HG03103 (cell line): ENCODE measurements around the gene ELMO2.
"Not testable (repeated sequence)": the region's sequence is repeated elsewhere in the genome, so short reads cannot be mapped to it uniquely, and the experiment has no call there.

Experiments
- ATAC-seq: cut with Tn5 transposase; IDR thresholded peaks from one replicate; pipeline ENCODE4 v1.9.1; 2021; ENCODE audit warnings: low read depth; ENCODE audit not compliant: unreplicated experiment

The ELMO2 gene

DNA sequence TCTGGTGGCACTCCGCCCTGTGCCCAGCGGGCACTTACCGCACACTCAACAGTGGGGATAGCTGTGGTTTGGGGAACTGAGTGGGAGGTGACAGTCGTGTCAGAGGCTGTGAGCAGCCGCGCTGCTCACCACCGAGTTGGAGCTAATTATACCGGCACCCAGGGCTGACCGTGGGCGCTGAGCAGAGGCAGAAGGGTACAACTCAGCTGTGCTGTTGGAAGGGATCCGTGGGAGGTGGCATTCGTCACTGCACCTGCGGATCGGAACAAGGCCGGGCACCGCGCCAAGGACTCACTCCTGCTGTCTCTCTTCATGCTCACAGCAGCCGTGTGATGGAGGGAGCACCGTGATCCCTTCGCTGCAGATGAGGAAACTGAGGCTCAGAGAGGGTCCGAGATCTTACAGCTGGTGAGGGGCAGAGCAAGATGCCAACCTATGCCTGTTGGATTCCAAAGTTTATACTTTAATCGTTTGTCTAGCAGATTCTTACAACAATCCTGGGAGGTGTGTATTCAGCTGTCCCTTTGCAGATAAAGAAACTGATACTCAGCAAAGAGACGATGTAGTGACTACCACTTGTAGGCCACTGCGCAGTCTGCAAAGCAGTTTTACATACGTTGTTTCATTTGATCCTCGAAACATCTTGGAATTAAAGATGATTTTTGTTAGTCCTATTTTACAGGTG lies 713 bp upstream of the ELMO2 start:
- ATAC-seq: peak; percentile 32

DNA sequence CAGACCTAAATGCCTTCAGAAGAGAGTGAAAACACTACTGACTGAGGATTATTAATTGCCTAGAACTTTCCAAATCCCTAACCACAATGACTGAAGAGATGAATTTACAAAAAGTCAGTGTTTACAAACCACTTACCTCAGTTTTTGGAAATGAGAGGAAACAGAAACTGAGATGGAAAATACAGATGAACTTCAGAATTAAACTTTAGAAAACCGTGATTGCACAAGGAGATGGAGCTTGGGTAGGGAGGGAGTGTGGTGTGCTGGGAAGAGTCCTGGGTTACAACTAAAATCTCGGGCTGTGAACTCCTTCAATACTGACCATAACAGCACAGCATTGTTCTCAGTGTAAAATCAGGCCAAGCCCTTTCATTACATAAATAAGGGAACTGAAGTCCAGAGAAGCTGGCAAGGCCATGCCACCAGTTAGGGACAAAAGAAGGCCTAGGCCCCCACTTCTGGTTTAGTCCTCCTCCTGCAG lies 4.0 kb downstream of the ELMO2 start:
- no peak for ATAC-seq

DNA sequence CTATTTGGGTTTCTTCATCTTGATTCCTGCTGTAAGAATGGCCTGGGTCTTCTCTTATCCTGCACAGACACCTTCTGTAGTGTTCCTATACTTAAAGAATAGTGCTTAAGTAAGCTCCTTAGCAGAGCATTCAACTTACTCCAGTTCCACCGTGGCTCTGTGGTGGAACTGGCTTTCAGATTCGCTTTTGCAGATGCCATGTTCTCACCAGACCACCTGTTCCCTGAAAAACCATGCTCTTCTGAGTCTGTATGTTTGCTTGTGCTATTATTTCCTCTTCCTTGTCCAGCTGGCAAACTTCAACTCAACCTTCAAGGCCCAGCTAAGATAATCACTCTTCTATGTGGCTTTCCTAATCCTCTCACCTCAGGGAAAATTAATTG lies 4.9 kb downstream of the ELMO2 start:
- ATAC-seq: no peak

- no peak for ATAC-seq
Measured at GRCh38 chr20:46400828-46401477, 5.5 kb downstream of the ELMO2 start.

- ATAC-seq: no peak
Measured at GRCh38 chr20:46400253-46400652, 6.2 kb downstream of the ELMO2 start.

- no peak for ATAC-seq
Measured at GRCh38 chr20:46399401-46399800, 7.0 kb downstream of the ELMO2 start.

- ATAC-seq: no peak
Measured at GRCh38 chr20:46398963-46399362, 7.5 kb downstream of the ELMO2 start.

DNA sequence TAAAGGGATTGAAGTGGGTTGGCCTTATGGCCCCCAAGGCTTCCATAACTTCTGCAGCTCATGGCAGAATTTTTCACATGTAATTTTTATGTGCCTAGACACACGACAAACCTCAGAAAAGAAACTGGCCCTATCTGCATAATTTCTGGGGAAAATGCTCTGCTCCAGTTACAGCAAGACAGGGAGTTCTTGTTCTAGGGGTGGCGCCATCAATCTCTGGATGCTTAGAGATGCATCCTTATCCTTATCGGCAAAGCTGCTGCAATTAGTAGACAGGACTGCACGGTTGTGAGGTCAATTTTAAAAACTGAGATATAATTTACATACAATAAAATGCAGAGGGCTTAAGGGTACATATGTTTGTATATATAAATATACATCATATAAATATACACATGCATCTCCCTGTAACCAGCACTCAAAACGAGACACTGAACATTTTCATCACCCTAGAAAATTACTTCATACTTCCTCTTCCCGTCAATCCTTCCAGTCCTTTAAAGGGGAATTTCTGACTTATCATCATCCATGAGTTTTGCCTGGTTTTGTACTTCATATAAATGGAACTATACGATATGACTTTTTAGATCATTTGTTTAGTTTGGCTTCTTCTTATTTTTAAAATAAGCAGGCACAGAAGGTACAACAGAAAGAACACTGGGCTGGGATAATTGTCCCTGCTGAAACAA lies 10.2 kb downstream of the ELMO2 start:
- no peak for ATAC-seq

- no peak for ATAC-seq
Measured at GRCh38 chr20:46394872-46395760, 11.3 kb downstream of the ELMO2 start.

DNA sequence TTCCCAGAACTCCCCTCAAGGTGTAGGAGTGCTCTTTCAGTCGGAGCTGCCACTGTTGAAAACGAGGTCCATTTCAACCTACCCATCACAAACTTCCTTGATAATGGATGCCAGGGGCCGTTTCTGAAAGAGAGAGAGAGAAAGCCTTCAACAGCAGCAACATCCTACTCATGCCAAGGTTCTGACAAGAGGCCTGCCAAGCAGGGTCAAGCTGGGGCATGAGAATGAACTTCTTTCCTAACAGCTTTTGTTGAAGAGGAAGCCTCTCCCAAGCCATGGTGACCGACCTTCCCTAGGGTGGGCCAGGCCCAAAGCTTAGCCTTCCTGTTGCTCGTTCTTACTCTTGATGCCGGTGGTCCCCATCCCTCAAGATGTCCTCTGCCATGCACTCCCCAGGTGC lies 12.4 kb downstream of the ELMO2 start:
- no peak for ATAC-seq

DNA sequence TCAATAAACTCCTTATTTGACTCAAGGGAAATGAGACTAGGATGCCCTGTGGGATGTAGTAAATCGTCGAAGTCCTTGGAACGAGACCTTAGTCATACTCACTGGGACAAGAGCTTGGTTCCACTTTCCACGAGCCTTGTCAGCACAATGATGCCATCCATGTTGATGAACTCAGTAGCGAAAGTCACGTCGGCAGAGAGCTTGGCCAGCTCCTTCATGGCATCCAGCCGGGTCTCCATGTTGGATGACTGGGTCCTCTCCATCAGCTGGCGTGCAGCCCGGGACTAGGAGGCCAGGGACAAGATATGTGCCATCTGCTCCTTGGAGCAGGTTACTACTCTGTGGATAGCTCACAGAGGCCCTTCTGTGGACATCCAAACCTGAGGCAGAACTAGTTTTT lies 17.5 kb downstream of the ELMO2 start:
- no peak for ATAC-seq

DNA sequence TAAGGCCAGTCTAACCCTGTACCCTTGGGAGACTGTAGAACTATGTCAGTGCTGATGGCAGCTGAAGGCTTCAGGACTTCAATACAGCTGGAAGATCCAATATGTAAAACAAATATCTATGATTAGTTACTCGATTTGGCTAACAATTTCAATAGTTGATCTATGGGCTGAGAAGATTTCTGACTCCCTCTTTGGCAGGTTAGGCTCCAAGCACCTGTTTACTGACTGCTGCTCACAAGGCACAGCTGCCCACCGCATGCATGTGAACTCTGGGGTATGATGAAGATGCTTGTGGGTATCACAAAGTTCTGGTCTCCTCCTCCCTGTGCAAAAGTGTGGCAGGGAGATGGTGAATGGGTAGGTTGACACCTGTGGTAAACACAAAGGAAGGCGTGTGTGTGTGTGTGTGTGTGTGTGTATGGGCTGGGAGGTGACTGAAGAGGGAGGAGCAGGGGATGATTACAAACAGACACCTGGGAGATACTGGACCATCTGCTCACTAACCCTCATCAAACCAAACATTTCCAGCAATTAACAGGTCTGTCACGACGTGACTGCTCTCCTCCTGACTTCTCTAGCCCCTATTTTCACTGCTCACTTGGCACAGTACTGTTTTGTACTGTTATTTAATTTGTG lies 18.1 kb downstream of the ELMO2 start:
- no peak for ATAC-seq

GRCh38 chr20:46387054-46387453 lies 19.4 kb downstream of the ELMO2 start:
- not testable (repeated sequence) for ATAC-seq

DNA sequence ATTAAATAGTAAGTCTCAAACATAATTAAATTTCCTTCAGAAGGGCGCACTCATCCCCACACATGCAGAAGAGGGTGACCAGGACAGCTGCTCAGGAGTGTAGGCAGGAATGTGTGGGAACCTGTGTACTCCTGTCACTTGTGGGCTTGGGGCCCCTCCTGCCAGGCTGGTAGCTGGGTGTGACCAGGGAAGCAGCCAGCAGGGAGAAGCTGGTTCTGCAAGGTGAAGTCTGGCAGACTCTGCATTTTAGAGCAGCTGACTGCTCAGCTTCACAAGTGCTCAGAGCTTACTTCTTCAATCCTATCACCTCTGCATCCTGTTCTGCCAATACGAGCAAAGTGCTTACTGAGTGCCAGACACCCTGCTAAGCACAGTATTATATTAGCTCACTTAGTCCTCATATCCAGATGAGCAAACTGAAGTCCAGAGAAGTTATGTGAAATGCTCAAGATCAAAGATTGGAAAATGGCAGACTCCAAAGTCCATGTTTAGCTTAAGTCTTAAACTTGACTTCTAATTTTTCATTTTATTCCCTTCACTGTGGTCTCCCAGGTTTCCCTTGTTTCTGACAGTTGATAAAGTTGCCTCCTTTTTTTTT lies 27.9 kb downstream of the ELMO2 start:
- no peak for ATAC-seq

- no peak for ATAC-seq
Measured at GRCh38 chr20:46377518-46377917, 28.9 kb downstream of the ELMO2 start.

- ATAC-seq: no peak
Measured at GRCh38 chr20:46376196-46376785, 30.1 kb downstream of the ELMO2 start.

DNA sequence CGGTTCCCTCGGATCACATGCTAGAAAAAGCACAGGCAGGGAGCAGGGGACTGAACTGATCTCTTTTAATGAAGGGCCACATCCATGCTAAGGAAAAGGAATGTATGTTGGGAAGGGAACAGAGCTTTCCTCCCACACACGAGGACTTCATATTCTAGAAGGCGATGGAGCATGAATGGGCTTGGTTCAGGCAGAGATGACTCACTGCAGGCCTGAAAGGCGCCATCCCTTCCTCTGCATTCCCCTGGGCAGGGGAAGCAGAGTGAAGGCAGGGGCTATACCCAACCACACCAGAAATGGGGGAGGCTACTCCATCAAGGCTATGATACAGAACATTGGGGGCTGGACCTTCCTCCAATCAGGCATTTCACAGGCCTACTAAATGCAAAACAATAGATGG lies 30.6 kb downstream of the ELMO2 start:
- no peak for ATAC-seq

GRCh38 chr20:46374383-46374782 lies 32.0 kb downstream of the ELMO2 start:
- ATAC-seq: no peak

DNA sequence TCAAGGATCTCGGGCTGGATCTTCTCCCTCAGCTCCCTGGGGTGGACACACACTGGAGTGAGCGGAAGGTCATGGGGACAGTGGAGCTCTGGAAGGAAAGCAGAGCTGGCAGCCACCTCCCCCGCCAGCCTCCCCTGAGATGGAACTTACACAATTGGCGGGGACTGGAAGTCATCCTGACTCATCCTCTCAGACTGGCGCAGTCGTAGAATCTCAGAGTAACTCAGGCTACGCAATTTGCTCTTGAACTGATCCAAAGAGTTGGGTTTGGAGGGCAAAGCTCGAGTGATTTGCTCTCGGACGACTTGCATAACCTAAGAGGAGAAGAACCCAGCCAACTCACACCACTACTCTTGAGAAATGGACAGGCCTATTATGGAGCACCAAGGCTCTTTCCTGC lies 34.8 kb downstream of the ELMO2 start:
- ATAC-seq: no peak

GRCh38 chr20:46368902-46369268 lies 37.5 kb downstream of the ELMO2 start:
- no peak for ATAC-seq
